HFF-Myc (cell line): Measurements from ENCODE around the gene YEATS4.

ENCODE experiments used
- DNase-seq: peaks from one replicate; pipeline ENCODE4 v3.0.0-alpha.2; 2011; ENCODE audit warnings: low read depth; ENCODE audit errors: extremely low read depth
- H3K4me3 ChIP-seq: replicated peaks from 2 replicates; pipeline ENCODE4 v1.5.1; 2011; ENCODE audit warnings: low read depth, mild to moderate bottlenecking, control low read depth, low read length
- TF ChIP-seq, protein P1 (sequence below): IDR thresholded peaks from 2 replicates; pipeline ENCODE4 v1.5.1; 2012; ENCODE audit warnings: mild to moderate bottlenecking, low read depth, low read length, control low read depth; ENCODE audit errors: missing control alignments

The YEATS4 gene

DNA sequence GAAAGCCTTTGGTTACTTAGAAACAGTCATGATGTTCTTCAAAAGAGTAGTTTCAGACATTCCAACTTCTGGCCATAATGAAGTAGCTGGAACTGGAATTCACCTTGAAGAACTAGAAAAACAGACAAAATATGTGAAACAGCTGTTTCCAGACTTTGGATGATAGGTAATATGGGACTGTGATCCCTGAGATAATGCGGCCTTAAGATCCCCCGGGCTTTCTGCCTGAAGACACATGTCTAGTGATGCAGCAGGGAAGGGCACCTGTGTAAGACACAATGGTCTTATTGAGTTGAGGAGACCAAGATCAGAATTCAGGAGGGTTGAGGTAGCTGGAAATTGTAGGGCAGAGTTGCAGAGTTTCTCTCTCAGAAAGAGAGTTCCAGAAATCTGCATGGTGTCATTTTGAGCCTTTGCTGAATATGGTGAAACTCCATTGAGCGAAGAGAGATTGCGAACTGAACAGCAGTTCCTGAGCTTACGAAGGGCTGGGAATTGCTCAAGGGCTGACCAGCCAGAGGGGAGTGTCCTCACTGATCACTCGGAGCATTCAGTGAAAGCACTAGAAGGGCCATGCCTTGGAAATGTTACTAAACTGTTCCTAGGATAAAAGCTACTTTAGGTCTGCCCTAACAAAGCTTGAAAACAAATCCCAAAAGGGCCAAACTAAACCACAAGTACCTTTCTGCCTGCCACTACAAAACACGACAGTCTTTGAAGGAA is 69.0 kb downstream of the YEATS4 start:
- no peak for DNase-seq
- TF ChIP-seq, protein P1, sequence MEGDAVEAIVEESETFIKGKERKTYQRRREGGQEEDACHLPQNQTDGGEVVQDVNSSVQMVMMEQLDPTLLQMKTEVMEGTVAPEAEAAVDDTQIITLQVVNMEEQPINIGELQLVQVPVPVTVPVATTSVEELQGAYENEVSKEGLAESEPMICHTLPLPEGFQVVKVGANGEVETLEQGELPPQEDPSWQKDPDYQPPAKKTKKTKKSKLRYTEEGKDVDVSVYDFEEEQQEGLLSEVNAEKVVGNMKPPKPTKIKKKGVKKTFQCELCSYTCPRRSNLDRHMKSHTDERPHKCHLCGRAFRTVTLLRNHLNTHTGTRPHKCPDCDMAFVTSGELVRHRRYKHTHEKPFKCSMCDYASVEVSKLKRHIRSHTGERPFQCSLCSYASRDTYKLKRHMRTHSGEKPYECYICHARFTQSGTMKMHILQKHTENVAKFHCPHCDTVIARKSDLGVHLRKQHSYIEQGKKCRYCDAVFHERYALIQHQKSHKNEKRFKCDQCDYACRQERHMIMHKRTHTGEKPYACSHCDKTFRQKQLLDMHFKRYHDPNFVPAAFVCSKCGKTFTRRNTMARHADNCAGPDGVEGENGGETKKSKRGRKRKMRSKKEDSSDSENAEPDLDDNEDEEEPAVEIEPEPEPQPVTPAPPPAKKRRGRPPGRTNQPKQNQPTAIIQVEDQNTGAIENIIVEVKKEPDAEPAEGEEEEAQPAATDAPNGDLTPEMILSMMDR, result no peak
- no peak overlapping the region for H3K4me3 ChIP-seq

DNA sequence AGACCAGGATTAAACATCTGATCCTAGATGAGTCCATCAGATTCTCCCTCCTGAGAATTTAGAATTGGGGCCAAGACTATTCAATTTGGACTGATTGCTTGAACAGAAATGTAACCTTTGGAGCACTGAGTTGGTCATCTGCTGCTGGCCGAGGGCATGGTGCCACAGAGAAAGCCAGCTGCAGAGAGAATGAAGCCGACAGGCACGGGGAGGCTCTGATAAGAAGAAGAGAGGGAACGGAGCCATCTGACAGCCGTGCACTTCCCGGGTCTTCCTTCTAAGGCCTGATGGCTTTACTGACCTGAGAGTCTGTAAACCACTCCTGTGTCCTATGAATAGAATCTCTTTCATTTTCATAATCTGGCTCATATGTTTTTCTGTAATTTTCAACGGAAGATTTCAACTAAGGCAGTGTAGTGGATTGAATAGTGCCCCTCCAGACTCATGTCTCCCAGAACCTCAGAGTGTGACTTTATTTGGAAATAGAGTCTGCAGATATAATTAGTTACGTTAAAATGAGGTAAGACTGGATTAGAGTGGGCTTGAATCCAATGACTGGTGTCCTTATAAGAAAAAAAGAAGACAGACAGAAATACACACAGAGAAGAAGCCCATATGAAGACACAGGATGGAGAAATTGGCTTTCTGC is 71.5 kb downstream of the YEATS4 start:
- H3K4me3 ChIP-seq, result no peak overlapping the region
- TF ChIP-seq, protein P1, result no peak
- DNase-seq, result no peak

DNA sequence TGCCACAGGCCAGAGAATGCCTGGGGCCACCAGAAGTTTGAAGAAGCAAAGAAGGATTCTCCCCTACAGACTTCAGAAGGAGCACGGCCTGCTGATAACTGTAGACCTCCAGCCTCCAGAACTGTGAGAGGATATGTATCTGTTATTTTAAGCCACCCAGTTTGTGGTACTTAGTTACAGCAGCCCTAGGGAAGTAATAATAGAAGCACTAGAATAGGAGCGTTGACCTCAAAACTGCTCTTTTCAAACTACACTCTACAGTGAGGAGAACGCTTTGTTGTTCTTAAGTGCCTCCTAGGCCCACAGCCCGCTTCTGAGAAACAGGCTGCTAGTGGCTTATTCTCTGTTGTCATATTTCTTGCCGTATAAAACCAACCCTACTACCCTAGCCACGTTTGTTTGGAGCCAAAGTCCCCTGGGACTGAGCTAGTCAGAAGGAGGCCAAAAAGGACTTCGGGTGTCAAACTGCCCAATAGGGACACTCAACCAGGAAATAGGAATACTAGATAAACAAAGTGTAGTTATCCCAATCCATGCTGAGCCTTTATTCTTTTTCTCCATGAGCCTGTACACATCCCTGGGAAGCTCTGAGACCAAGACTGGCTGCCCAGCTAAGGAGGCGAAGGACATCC is 72.2 kb downstream of the YEATS4 start:
- TF ChIP-seq, protein P1, result no peak
- DNase-seq, result no peak

DNA sequence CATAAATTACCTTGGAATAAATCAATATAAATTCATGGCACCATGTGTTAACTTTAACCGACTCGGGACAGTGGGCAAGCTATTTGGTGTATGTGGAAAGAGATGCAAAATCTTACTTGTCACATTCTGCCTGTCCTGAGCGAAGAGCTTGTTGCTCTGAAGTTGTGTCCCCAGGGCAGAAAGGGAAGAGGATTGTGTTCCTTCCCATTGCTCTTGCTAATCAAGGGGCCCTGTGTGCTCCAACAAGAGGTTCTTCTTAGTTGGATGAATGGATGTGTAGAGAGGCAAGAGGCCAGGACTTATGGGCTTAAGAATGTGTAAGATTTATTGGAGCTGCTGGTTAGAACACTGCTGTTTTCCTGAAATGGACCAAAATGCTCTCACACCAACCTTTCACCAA is 74.1 kb downstream of the YEATS4 start:
- no peak overlapping the region for H3K4me3 ChIP-seq
- no peak for DNase-seq
- TF ChIP-seq, protein P1, result no peak

More for the DNA sequence above, 72.2 kb downstream of the YEATS4 start:
- no peak overlapping the region for H3K4me3 ChIP-seq

DNA sequence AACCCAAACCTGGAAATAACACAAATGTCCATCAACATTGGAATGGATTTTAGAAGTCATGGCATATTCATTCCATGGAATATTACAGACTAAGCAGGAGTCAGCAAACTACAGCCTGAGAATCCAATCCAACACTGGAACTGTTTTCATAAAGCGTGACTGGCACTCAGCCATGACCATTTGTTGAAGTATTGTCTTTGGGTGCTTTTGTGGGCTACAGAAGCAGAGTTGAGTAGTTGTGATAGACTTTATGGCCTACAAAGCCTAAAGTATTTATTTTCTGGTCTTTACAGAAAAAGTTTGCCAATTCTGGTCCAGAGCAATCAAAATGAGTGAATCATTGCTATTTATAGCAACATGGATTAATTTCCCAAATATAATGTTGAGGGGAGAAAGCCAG is 76.1 kb downstream of the YEATS4 start:
- TF ChIP-seq, protein P1, result no peak
- no peak for DNase-seq
- no peak overlapping the region for H3K4me3 ChIP-seq

DNA sequence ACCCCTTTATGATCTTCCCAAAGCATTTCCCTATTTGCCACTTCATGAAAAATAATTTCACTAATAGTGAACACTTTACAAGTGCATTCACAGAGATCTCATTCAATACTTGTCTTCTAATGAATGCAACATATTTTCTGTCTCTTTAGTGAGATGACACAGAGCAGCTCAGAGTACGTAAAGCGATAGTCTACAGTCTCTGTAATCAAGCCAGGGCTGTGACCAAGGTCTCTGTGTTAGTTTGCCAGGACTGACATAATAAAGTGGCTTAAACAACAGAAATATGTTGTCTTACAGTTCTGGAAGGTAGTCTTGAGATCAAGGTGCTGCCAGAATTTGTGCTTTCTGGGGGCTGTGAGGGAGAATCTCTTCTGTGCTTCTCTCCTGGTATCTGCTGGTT is 77.5 kb downstream of the YEATS4 start:
- TF ChIP-seq, protein P1, result no peak
- DNase-seq, result no peak
- H3K4me3 ChIP-seq, result no peak overlapping the region
